ENCODE measurements around the gene CGB8.
A peak's percentile ranks its signal among the peaks of the same experiment; 100 is the strongest.
"Not testable (repeated sequence)": the region's sequence is repeated elsewhere in the genome, so short reads cannot be mapped to it uniquely, and the experiment has no call there.

Gene CGB8

DNA sequence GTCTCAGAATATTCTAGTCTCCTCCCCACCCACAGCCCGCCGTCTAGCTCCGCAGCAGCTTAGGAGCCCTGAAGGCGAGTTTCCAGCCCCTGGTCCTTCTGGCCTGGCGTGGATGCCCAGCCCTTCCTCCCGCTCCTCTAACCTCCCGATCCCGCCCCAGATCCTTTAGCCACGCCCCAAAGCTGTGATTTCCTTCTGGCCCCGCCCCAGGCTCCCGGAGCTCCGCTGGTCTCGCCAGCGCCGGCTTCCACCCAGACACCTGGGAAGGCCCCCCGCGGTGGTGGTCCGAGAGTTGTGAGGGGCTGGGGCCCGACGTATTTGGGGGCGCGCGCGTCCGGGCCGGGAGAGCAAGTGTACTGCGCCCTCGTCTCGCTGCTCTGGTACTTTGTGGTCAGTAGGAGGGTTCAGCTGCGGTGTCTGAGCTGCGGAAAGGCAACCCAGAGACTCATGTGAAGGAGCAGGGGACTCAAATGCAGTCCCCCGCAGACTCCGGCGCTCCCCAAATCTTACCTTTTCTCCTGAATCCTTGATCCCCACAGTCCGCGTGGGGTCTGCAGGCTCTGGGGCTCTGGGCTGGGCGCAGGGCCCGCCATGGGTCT lies 8.8 kb upstream of the CGB8 start, which contains the start of gene CGB7:
Gene CGB7 (minus strand): TSS at position 114 of the 599 bp plus-strand sequence. CDS start 2,374 bp downstream, outside the sequence.
- Histone ChIP-seq H2AFZ (ENCODE audit: low read depth, low read length) (no peak within 1 kb of the TSS), H3K9me3 (ENCODE audit: insufficient read depth, low read length, severe bottlenecking) (no peaks in the 10 kb centered on the region), H3K9ac (ENCODE audit: low read depth, low read length) (no peak within 1 kb of the TSS), H3K79me2 (ENCODE audit: insufficient read depth, low read length) (no peaks in the 10 kb centered on the region), H3K27me3 (ENCODE audit: insufficient read depth, low read length, poor library complexity) (peaks cover 4% of the 10 kb centered on the region), H3K4me1 (ENCODE audit: insufficient read depth, low read length) (no peaks in the 10 kb centered on the region), H3K4me2 (ENCODE audit: insufficient read depth, low read length) (no peak within 1 kb of the TSS), H3K27ac (ENCODE audit: low read length) (no peak within 1 kb of the TSS), H3K36me3 (ENCODE audit: insufficient read depth, low read length) (no peaks in the 10 kb centered on the region), H4K20me1 (ENCODE audit: insufficient read depth, low read length) (no peaks in the 10 kb centered on the region), H3K4me3 (ENCODE audit: low read depth in 1 of 2, low read length in 2 of 2) (no peak within 1 kb of the TSS)
- ATAC-seq (ENCODE audit: insufficient read depth, low read depth) (no peak), DNase-seq (no peak)
- TF ChIP-seq CTCF (IDR thresholded peaks at IDR 0.05; ENCODE audit: borderline replicate concordance, extremely low read depth, low read length, poor library complexity, severe bottlenecking), result no peak
- TF ChIP-seq EZH2 (IDR thresholded peaks at IDR 0.05; ENCODE audit: borderline replicate concordance, low read depth, low read length, severe bottlenecking), result no peak

- H3K27ac ChIP-seq (ENCODE audit: low read length); H3K9me3 ChIP-seq (ENCODE audit: insufficient read depth, low read length, severe bottlenecking); ATAC-seq (ENCODE audit: insufficient read depth, low read depth); H3K9ac ChIP-seq (ENCODE audit: low read depth, low read length); H3K79me2 ChIP-seq (ENCODE audit: insufficient read depth, low read length); DNase-seq; H2AFZ ChIP-seq (ENCODE audit: low read depth, low read length); H4K20me1 ChIP-seq (ENCODE audit: insufficient read depth, low read length); H3K4me2 ChIP-seq (ENCODE audit: insufficient read depth, low read length); H3K4me1 ChIP-seq (ENCODE audit: insufficient read depth, low read length); H3K36me3 ChIP-seq (ENCODE audit: insufficient read depth, low read length); H3K27me3 ChIP-seq (ENCODE audit: insufficient read depth, low read length, poor library complexity); H3K4me3 ChIP-seq (ENCODE audit: low read depth in 1 of 2, low read length in 2 of 2): not testable (repeated sequence)
Observed at GRCh38 chr19:49056902-49057596, 8.1 kb upstream of the CGB8 start.

- Histone ChIP-seq H2AFZ (ENCODE audit: low read depth, low read length) (no peak overlapping the region), H3K36me3 (ENCODE audit: insufficient read depth, low read length) (no peaks in the 10 kb centered on the region), H3K4me2 (ENCODE audit: insufficient read depth, low read length) (no peak overlapping the region), H4K20me1 (ENCODE audit: insufficient read depth, low read length) (no peaks in the 10 kb centered on the region), H3K4me3 (ENCODE audit: low read depth in 1 of 2, low read length in 2 of 2) (no peak overlapping the region), H3K27me3 (ENCODE audit: insufficient read depth, low read length, poor library complexity) (peaks cover 4% of the 10 kb centered on the region), H3K9ac (ENCODE audit: low read depth, low read length) (no peak overlapping the region), H3K79me2 (ENCODE audit: insufficient read depth, low read length) (no peaks in the 10 kb centered on the region), H3K4me1 (ENCODE audit: insufficient read depth, low read length) (no peaks in the 10 kb centered on the region), H3K9me3 (ENCODE audit: insufficient read depth, low read length, severe bottlenecking) (no peaks in the 10 kb centered on the region), H3K27ac (ENCODE audit: low read length) (no peak overlapping the region)
- no peak for TF ChIP-seq EZH2 (IDR thresholded peaks at IDR 0.05; ENCODE audit: borderline replicate concordance, low read depth, low read length, severe bottlenecking)
- TF ChIP-seq CTCF (IDR thresholded peaks at IDR 0.05; ENCODE audit: borderline replicate concordance, extremely low read depth, low read length, poor library complexity, severe bottlenecking), result no peak
- DNase-seq (peak; percentile 20), ATAC-seq (ENCODE audit: insufficient read depth, low read depth) (peak; percentile 62)
Observed at GRCh38 chr19:49056101-49056901, 7.4 kb upstream of the CGB8 start.

DNA sequence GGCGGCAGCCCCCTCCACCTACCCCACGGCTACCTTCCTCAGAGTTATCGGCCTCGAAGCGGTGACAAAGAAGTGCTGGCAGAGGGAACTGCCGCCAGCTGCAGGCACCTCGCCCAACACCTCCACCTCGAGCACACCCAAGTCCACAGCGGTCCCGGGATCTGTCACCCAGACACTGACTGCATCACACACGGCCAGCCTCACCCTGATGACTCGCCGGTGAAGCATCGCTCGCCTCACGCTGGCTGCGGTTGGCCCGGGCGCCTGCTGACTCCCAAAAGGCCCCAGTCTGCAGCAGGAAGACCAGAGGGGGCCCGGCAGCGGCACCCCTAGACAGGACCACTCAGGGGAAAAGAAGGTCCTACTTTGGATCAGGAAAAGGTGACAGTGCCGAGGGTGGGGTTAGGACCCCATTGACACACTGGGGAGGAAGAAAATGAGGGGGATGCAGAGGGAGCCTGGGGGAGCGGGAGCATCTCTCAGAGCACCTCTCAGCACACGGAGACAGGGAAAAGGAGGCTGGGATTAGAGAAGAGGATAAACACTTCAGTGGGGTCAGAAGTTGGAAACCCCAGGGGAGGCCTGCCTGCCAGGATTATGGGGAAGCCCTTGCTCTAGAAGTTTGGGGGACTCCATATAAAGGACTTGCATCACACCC lies 1.6 kb upstream of the CGB8 start:
- H3K79me2 ChIP-seq (ENCODE audit: insufficient read depth, low read length); H3K4me2 ChIP-seq (ENCODE audit: insufficient read depth, low read length); H3K4me1 ChIP-seq (ENCODE audit: insufficient read depth, low read length); H3K9me3 ChIP-seq (ENCODE audit: insufficient read depth, low read length, severe bottlenecking); H3K36me3 ChIP-seq (ENCODE audit: insufficient read depth, low read length); H2AFZ ChIP-seq (ENCODE audit: low read depth, low read length); DNase-seq; ATAC-seq (ENCODE audit: insufficient read depth, low read depth); H3K9ac ChIP-seq (ENCODE audit: low read depth, low read length); H3K27ac ChIP-seq (ENCODE audit: low read length); H4K20me1 ChIP-seq (ENCODE audit: insufficient read depth, low read length); H3K27me3 ChIP-seq (ENCODE audit: insufficient read depth, low read length, poor library complexity); H3K4me3 ChIP-seq (ENCODE audit: low read depth in 1 of 2, low read length in 2 of 2): not testable (repeated sequence)

GRCh38 chr19:49049834-49050233 lies 923 bp upstream of the CGB8 start:
- H3K9me3 ChIP-seq (ENCODE audit: insufficient read depth, low read length, severe bottlenecking); H3K27me3 ChIP-seq (ENCODE audit: insufficient read depth, low read length, poor library complexity); H3K79me2 ChIP-seq (ENCODE audit: insufficient read depth, low read length); ATAC-seq (ENCODE audit: insufficient read depth, low read depth); H4K20me1 ChIP-seq (ENCODE audit: insufficient read depth, low read length); H3K27ac ChIP-seq (ENCODE audit: low read length); H3K4me2 ChIP-seq (ENCODE audit: insufficient read depth, low read length); H3K36me3 ChIP-seq (ENCODE audit: insufficient read depth, low read length); H3K4me3 ChIP-seq (ENCODE audit: low read depth in 1 of 2, low read length in 2 of 2); DNase-seq; H2AFZ ChIP-seq (ENCODE audit: low read depth, low read length); H3K9ac ChIP-seq (ENCODE audit: low read depth, low read length); H3K4me1 ChIP-seq (ENCODE audit: insufficient read depth, low read length): not testable (repeated sequence)

GRCh38 chr19:49043548-49043947 lies 5.4 kb downstream of the CGB8 start, which contains the start of gene CGB5:
TSS of gene CGB5 (plus strand) at chr19:49043848. CDS start at chr19:49044210, 362 bp downstream.
- not testable (repeated sequence) for DNase-seq; H2AFZ ChIP-seq (ENCODE audit: low read depth, low read length); H3K4me2 ChIP-seq (ENCODE audit: insufficient read depth, low read length); H4K20me1 ChIP-seq (ENCODE audit: insufficient read depth, low read length); H3K79me2 ChIP-seq (ENCODE audit: insufficient read depth, low read length); H3K4me1 ChIP-seq (ENCODE audit: insufficient read depth, low read length); H3K9ac ChIP-seq (ENCODE audit: low read depth, low read length); H3K9me3 ChIP-seq (ENCODE audit: insufficient read depth, low read length, severe bottlenecking); H3K4me3 ChIP-seq (ENCODE audit: low read depth in 1 of 2, low read length in 2 of 2); H3K27me3 ChIP-seq (ENCODE audit: insufficient read depth, low read length, poor library complexity); ATAC-seq (ENCODE audit: insufficient read depth, low read depth); H3K36me3 ChIP-seq (ENCODE audit: insufficient read depth, low read length); H3K27ac ChIP-seq (ENCODE audit: low read length)
